Small intestine (tissue), 7 donors: ENCODE results near the gene MAPKAPK5. TPM values are rescaled to one million over a fixed set of nuclear protein-coding genes. Genes with fewer than 3 reads are reported as not detected.

Source experiments
- DNase-seq, 2 donors: peaks; one replicate each; pipeline versions ENCODE4 v3.0.0 to v3.0.0-alpha.2; 2013
- FAIRE-seq: peaks from 2 replicates; lab custom pipeline; 2012; peaks lifted over from hg19 to GRCh38; lab: Jason Lieb, UNC
- H3K27ac ChIP-seq, 3 donors: one replicate each; pipeline ENCODE4 v1.5.1; 2013; ENCODE audit warnings: low read length in 2 of 3, mild to moderate bottlenecking in 2 of 3, control low read depth in 1 of 3, inconsistent platforms in 1 of 3, low read depth in 1 of 3, moderate library complexity in 1 of 3
- H3K27me3 ChIP-seq, 3 donors: one replicate each; pipeline ENCODE4 v1.6.1; 2013; ENCODE audit warnings: low read length in 3 of 3, inconsistent platforms in 1 of 3; ENCODE audit not compliant: control insufficient read depth in 3 of 3, insufficient read depth in 3 of 3
- H3K36me3 ChIP-seq, 3 donors: one replicate each; pipeline ENCODE4 v1.6.1; 2013; ENCODE audit warnings: low read length in 3 of 3, inconsistent platforms in 1 of 3, low read depth in 1 of 3, mild to moderate bottlenecking in 1 of 3, moderate library complexity in 1 of 3; ENCODE audit not compliant: control insufficient read depth in 3 of 3, insufficient read depth in 2 of 3
- H3K4me1 ChIP-seq, 3 donors: one replicate each; pipeline ENCODE4 v1.6.1; 2013; ENCODE audit warnings: low read length in 2 of 3, inconsistent platforms in 1 of 3, low read depth in 1 of 3, mild to moderate bottlenecking in 1 of 3, moderate library complexity in 1 of 3; ENCODE audit not compliant: control insufficient read depth in 3 of 3, insufficient read depth in 2 of 3
- H3K4me3 ChIP-seq, 3 donors: one replicate each; pipeline ENCODE4 v1.5.1; 2013; ENCODE audit warnings: low read length in 3 of 3, control low read depth in 1 of 3, inconsistent platforms in 1 of 3, low read depth in 1 of 3, mild to moderate bottlenecking in 1 of 3, moderate library complexity in 1 of 3
- H3K9me3 ChIP-seq, 2 donors: one replicate each; pipeline ENCODE4 v1.6.1; 2013; ENCODE audit warnings: low read depth in 1 of 2, low read length in 1 of 2; ENCODE audit not compliant: control insufficient read depth in 2 of 2, insufficient read depth in 1 of 2
- WGBS, 3 donors: extraction: QIAGEN DNeasy Blood & Tissue Kit; methylation state at CpG; one replicate each; pipeline ENCODE4 v1.1.7; 2013; 5-methylcytosine and 5-hydroxymethylcytosine counted together
- polyA plus RNA-seq, 4 donors: library from polyadenylated mRNA; stranded (reverse) in 3 of 4; unstranded in 1 of 4; fragments of 200-250 nt in 3 of 4; fragments of 120-200 nt in 1 of 4; gene quantifications; one replicate each; pipeline versions ENCODE4 v1.2.1 to v1.2.3, GENCODE V29; 2013
- donor health status: healthy with polysubstance abuse.
- donor health status: control.
- donor health status: control.
- donor health status: Bipolar disorder and iron deficiency.
- donor health status: healthy.

MAPKAPK5 gene
- polyA plus RNA-seq, 4 donors: 28.4 to 64.8 (median 41.9) TPM

- DNase-seq: peak; percentile 61 to 68
- Histone ChIP-seq H3K9me3 (peaks cover 0 to 27% of the 10 kb centered on the region in 2 donors), H3K36me3 (peaks cover 0 to 26% (median 0%) of the 10 kb centered on the region in 3 donors), H3K4me3 (no peak overlapping the region), H3K4me1 (peaks cover 0 to 8% (median 0%) of the 10 kb centered on the region in 3 donors), H3K27me3 (no peaks in the 10 kb centered on the region), H3K27ac (peak overlapping the region in 1 of 3 donors; percentile 40)
- FAIRE-seq: no peak
Measured at GRCh38 chr12:111904446-111904975, 62.5 kb downstream of the MAPKAPK5 start.

GRCh38 chr12:111905502-111905901 is 63.5 kb downstream of the MAPKAPK5 start:
- DNase-seq: no peak
- peaks cover 0 to 22% of the 10 kb centered on the region in 2 donors for H3K9me3 ChIP-seq
- H3K36me3 ChIP-seq: peaks cover 0 to 16% (median 0%) of the 10 kb centered on the region in 3 donors
- no peak overlapping the region for H3K4me3 ChIP-seq
- 95 to 100% (median 97%) methylated on average over 3 of the region's 3 CpGs for WGBS, 3 donors
- H3K4me1 ChIP-seq: peaks cover 0 to 8% (median 0%) of the 10 kb centered on the region in 3 donors
- no peaks in the 10 kb centered on the region for H3K27me3 ChIP-seq
- no peak overlapping the region for H3K27ac ChIP-seq
- no peak for FAIRE-seq

- peaks cover 0 to 13% (median 0%) of the 10 kb centered on the region in 3 donors for H3K36me3 ChIP-seq
- DNase-seq: no peak
- H3K27ac ChIP-seq: no peak overlapping the region
- peaks cover 0 to 22% of the 10 kb centered on the region in 2 donors for H3K9me3 ChIP-seq
- H3K27me3 ChIP-seq: no peaks in the 10 kb centered on the region
- no peak for FAIRE-seq
- 96 to 100% (median 100%) methylated on average over 1 of the region's 1 CpG for WGBS, 3 donors
- H3K4me1 ChIP-seq: peaks cover 0 to 8% (median 0%) of the 10 kb centered on the region in 3 donors
- H3K4me3 ChIP-seq: no peak overlapping the region
Measured at GRCh38 chr12:111907740-111908139, 65.7 kb downstream of the MAPKAPK5 start.

GRCh38 chr12:111925171-111925570 is 83.1 kb downstream of the MAPKAPK5 start:
- Histone ChIP-seq H3K27me3 (no peaks in the 10 kb centered on the region), H3K27ac (no peak overlapping the region), H3K9me3 (no peaks in the 10 kb centered on the region), H3K4me3 (no peak overlapping the region), H3K4me1 (no peaks in the 10 kb centered on the region), H3K36me3 (no peaks in the 10 kb centered on the region)
- WGBS, 3 donors: 82 to 94% (median 87%) methylated on average over 3 of the region's 3 CpGs
- no peak for DNase-seq
- FAIRE-seq: no peak

- WGBS, 3 donors: 95 to 100% (median 95%) methylated on average over 2 of the region's 2 CpGs
Measured at GRCh38 chr12:111926631-111927030, 84.6 kb downstream of the MAPKAPK5 start.

GRCh38 chr12:111927346-111927745 is 85.3 kb downstream of the MAPKAPK5 start:
- Histone ChIP-seq H3K27ac (no peak overlapping the region), H3K9me3 (no peaks in the 10 kb centered on the region), H3K36me3 (peaks cover 0 to 4% (median 0%) of the 10 kb centered on the region in 3 donors), H3K4me3 (no peak overlapping the region), H3K27me3 (no peaks in the 10 kb centered on the region), H3K4me1 (no peaks in the 10 kb centered on the region)
- no peak for DNase-seq
- FAIRE-seq: no peak
- whole genome bisulfite sequencing, 3 donors: 83 to 94% (median 90%) methylated on average over 5 of the region's 5 CpGs

More at GRCh38 chr12:111926631-111927030, 84.6 kb downstream of the MAPKAPK5 start:
- no peak overlapping the region for H3K4me3 ChIP-seq
- H3K4me1 ChIP-seq: no peaks in the 10 kb centered on the region
- no peak overlapping the region for H3K27ac ChIP-seq
- H3K36me3 ChIP-seq: peaks cover 0 to 1% (median 0%) of the 10 kb centered on the region in 3 donors
- FAIRE-seq: no peak
- DNase-seq: no peak
- H3K9me3 ChIP-seq: no peaks in the 10 kb centered on the region
- H3K27me3 ChIP-seq: no peaks in the 10 kb centered on the region

GRCh38 chr12:111932241-111932640 is 90.2 kb downstream of the MAPKAPK5 start:
- H3K4me3 ChIP-seq: no peak overlapping the region
- no peaks in the 10 kb centered on the region for H3K27me3 ChIP-seq
- DNase-seq: no peak
- peaks cover 0 to 4% (median 0%) of the 10 kb centered on the region in 3 donors for H3K36me3 ChIP-seq
- no peaks in the 10 kb centered on the region for H3K9me3 ChIP-seq
- WGBS, 3 donors: 92 to 94% (median 93%) methylated on average over 5 of the region's 5 CpGs
- FAIRE-seq: no peak
- H3K27ac ChIP-seq: no peak overlapping the region
- no peaks in the 10 kb centered on the region for H3K4me1 ChIP-seq

GRCh38 chr12:111936869-111937268 is 94.8 kb downstream of the MAPKAPK5 start:
- Histone ChIP-seq H3K27ac (no peak overlapping the region), H3K27me3 (no peaks in the 10 kb centered on the region), H3K36me3 (peaks cover 0 to 1% (median 0%) of the 10 kb centered on the region in 3 donors), H3K9me3 (no peaks in the 10 kb centered on the region), H3K4me1 (no peaks in the 10 kb centered on the region), H3K4me3 (no peak overlapping the region)
- FAIRE-seq (no peak), DNase-seq (no peak)

GRCh38 chr12:111937429-111937828 is 95.4 kb downstream of the MAPKAPK5 start:
- 76 to 79% (median 77%) methylated on average over 1 of the region's 1 CpG for WGBS, 3 donors
- FAIRE-seq: no peak
- no peak overlapping the region for H3K4me3 ChIP-seq

More at GRCh38 chr12:111937429-111937828, 95.4 kb downstream of the MAPKAPK5 start:
- Histone ChIP-seq H3K4me1 (no peaks in the 10 kb centered on the region), H3K9me3 (no peaks in the 10 kb centered on the region), H3K27me3 (no peaks in the 10 kb centered on the region), H3K27ac (no peak overlapping the region), H3K36me3 (no peaks in the 10 kb centered on the region)
- peak in 1 of 2 donors; percentile 9 for DNase-seq
